Measurements from ENCODE around the gene GRID1.
"Not testable (repeated sequence)": the region's sequence is repeated elsewhere in the genome, so short reads cannot be mapped to it uniquely, and the experiment has no call there.

Gene GRID1

DNA sequence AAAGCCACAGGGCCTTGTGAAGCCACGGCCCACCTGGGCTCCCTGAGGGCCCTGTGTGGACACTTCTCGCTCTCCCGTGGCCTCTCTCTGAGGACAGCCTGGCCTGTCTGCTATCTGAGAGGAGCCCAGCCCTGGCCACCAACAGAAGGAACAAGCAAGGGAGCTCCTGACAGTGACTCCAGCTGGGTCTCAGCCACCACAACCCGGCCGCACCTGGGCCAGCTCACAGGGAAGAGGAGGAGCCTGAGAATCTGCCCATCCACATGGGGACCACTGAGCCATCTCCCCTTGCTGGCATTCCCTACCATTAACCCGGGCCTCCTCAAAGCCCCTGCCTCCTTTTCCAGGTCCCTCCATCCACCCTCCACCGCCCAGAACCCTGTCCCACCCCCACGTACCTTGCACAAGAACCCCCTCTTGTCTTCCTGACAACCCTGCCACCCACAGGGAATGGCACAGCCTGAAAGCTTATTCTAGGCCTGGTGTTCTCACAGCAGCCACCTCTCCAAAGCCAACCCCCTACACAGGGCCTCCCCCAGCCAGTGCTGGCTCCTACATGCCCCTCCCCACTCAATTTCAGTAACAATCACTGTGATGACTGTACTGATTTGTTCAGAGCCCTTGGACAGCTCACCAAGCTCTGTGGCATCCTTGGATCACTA, 120.2 kb downstream of the GRID1 start:
- no peak for DNase-seq

GRCh38 chr10:86245015-86245394, 121.6 kb downstream of the GRID1 start:
- no peak for DNase-seq

GRCh38 chr10:86244297-86245014, 122.1 kb downstream of the GRID1 start:
- DNase-seq = no peak

DNA sequence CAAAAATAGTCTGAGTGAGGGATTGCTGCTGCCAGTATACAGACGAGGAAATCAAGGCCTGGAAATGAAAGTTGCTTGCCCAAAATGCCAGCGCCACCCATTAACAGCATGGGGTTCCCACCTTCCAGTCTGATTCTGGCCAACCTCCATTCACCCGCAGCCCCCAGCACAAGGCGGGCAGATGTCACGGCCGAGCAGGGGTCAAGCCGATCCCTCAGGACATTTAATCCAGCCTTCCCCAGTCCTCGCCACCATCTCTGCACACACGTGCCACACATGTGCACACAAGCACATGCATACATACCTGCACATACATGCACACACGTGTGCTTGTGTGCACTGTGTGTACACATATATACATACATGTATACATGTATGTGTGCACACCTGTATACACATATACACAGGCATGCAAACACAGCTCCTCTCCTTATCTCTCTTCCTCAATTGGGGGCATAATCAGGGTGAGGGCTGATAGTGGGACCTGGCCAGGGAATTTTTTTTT, 122.9 kb downstream of the GRID1 start:
- no peak for DNase-seq

- DNase-seq = no peak
Measured at GRCh38 chr10:86242761-86243160, 123.8 kb downstream of the GRID1 start.

DNA sequence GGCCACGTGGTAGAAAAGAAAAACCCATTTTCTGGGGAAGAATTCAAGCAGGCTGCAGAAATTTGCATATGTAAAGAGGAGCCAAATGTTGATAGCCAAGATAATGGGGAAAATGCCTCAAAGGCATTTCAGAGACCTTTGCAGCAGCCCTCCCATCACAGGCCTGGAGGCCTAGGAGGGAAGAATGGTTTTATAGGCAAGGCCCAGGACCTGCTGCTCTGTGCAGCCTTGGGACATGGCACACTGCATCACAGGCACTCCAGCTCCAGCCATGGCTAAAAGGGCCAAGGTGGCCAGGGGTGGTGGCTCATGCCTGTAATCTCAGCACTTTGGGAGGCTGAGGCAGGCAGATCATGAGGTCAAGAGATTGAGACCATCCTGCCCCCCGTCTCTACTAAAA, 128.5 kb downstream of the GRID1 start:
- DNase-seq = not testable (repeated sequence)

- DNase-seq = no peak
Measured at GRCh38 chr10:86234541-86235270, 131.9 kb downstream of the GRID1 start.

DNA sequence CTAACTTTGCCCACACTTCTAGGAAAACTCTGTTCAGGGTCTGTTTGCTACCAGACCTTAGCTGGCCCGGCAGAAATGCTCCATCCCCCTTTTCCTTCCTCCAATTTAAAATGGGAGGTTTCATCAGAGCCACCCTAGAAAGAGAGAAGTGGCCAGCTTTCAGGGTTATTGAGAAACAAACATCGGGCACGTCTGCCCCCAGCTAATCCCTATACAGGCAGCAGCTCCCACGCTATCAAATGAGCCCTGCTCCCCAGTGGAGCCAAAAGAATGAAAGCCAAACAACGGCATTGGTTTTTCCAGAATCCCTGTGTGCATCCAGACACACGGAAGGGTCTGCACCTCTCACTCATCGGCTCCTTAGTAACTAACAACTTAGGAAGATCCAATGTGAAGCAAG, 132.5 kb downstream of the GRID1 start:
- DNase-seq = no peak

DNA sequence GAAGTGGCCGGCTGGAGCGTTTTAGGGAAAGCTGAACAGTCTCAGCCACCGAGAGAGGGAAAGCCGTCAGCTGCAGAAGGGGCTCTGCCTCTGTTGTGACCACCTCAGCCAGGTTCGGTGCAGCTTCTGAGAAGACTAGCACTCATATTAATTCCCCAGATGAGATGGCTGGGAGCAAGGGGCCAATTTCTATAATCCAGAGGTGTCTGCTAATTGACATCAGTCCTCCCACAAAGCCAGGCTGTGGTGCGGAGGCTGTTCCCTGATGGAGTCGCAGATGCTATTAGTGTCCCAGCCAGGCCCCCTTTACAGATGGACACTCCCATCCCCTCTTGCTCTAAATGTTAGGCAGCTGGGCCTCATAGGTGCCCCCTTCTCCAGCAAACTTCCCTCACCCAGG, 133.5 kb downstream of the GRID1 start:
- no peak for DNase-seq

DNA sequence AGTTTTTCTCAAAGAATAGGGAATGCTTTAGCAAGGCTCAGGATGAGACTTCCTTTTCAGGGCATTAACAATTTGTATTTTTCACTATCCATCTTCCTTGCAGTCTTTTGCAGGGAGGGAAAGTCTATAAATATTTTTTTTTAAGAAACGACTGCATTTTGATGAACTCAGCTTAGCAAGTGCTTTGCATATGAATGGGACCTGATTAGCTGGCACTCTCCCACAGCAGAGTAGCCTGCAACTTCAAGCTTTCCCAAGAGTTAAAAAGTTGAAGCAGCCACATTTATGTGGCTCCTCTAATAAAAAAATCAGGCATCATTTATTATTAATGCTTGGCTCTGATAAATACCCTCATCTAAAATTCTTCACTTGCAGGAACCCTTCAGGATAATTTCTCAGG, 134.0 kb downstream of the GRID1 start:
- no peak for DNase-seq

DNA sequence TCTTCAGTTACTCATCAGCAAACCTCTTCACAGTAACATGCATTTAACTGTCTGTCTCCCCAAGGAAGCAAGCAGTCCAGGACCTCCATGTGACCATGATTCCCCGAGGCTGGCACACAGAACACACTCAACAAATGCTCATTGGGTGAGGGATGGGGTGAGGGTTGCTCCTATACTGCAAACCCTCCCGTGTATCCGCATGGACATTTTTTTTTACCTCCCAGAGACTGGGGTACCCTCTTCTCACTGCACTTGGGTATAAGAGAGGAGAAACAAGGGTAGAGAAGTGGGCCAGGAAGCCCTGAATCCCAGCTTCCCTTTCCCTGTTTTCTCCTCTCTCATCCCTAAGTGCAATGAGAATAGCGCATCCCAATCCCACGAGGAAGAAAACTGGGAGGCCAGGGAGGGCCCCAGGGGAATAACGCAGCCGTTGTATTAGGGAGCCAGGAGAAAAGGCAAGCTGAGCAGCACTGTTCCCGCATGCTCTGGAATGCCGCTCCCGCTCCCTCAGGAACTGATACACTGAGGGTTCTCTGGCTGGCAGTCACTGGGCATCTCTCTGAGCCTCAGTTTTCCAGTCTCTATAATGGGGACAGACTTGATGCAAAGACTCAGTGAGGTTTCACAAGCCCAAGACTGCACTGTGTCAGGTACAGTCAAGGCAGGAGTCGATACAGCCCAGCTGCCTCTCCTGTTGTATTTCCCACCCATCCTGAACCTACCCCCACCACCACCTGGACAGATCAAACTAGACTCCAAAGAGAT, 134.6 kb downstream of the GRID1 start:
- no peak for DNase-seq

DNA sequence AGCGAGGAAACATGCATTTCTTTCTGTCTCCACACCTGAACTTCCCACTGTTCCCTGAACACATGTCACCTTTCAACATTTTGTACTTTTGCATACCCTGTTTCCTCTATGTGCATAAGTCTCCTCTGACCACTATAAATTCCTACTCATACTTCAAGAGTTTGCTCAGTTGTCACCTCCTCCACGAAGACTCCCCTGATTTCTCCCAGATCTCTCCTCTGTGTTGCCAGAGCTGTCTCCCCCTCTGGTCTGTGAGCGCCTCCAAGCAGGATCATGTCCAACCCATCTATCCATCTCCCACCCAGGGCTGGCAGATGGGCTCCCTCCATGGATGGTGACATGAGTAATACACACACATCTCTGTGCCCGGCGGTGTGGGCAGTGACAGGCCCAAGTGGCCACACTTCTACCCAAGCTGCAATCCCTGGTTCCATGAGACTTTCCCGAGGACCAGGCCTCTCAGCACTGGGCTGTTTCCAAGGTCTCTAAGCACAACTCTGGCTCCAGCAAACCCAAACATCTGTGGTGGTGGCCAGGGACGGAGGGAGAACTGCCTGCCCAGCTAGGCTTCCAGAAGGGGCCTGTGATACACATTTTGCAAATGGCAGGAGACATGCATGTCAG, 135.9 kb downstream of the GRID1 start:
- DNase-seq = no peak

DNA sequence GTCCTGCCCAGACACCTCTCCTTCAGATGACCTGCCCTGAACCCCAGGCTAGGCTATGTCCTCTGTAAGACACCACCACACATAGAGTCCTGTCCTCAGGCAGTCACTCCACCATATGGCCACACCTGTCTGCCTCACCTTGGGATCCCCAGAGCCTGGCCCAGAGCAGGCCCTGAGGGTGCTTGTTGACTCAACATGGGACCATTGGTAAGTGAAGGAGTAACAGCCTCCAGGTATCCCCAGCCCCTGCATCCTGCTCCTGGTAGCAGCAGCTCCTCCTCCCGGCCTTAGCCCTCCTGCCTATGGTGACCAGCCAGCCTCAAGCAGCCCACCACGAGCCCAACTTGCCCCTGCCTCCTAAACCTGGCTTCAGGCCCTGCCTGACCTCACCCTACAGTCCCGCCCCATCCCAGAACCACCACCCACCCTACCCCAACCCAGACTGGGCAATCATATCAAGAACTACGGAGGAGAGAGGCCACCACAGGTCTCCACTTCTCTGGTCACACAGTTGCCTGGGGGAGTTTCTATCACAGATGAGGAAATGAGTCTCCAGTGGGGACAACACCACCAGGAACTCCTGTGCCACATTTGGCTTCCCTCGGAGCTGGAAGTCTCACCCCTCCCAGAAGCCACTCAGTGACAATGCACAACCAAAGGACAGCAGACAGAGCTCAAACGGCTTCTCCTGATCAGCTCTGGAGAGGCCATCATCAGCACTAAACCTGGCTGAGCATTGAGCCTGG, 136.6 kb downstream of the GRID1 start:
- no peak for DNase-seq

DNA sequence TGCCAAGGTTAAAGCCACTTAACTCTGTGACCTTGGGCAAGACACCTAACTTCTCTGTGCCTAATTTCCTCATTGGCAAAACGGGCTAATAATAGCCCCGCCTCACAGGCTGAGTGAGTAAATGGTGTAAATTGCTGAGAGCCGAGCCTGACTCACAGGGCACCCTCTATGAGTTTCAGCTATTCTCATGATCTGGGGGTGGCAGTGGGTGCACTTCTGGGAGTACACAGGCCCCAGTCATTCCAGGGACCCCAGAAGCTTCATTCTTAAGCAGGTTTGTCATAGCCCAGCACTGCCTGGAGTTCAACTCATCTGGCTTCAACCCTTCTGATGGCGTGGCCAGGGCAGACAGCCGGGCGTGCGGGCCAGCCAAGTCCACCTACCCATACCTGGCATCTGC, 137.2 kb downstream of the GRID1 start:
- no peak for DNase-seq

- DNase-seq = no peak
Measured at GRCh38 chr10:86227501-86228258, 138.9 kb downstream of the GRID1 start.

- DNase-seq = no peak
Measured at GRCh38 chr10:86226781-86227201, 139.8 kb downstream of the GRID1 start.

DNA sequence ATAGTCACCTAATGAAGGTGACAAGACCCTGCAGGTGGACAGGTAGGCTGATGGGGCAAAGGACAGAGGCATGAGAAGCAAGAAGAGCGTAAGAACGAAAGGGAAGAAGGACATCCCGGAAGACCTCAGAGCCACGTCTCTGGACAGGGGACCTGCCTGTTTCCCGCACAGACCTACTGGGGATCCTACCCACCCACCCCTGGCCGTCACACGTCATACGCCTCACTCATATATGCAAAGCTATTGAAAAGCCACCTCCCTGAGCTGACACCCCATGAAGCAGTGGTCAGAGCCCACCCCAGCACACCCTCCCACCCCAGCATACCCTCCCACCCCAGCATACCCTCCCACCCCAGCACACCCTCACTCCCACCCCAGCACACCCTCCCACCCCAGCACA, 140.6 kb downstream of the GRID1 start:
- no peak for DNase-seq

- DNase-seq = peak; percentile 71
Measured at GRCh38 chr10:86225103-86225782, 141.4 kb downstream of the GRID1 start.

DNA sequence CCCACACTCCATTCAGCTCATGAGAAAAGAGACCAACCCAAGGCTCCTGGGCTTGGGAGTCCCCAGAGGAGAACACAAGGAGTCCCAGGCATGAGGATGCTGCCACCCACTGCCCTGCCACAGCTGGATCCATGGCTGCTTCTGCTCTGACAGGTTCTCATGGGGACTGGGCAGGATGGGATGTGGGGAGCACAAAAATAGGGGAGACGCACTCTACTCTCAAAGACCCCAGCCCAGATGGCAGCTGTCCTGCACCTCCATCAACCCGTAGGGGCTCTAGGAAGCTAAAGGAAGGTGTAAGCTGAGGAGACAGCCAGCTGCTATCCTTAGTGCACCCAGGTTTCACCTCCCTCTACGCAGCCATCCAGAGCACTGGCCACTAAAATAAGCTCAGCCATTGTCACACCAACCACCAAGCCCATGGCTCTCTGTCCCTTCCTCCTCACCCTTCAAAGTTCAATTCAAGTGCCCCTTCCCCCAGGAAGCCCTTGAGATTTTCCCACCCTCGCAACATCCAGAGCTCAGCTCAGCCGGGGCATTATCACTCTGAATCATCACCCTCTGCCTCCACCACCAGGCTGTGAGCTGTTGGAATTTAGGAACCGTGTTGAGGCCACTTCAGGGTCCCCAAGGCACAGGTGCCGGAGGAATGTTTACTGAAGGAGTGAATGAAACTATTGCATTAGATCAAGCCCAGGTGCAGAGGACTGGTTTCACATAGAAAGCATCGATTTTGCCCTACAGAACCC, 142.1 kb downstream of the GRID1 start:
- DNase-seq = no peak

DNA sequence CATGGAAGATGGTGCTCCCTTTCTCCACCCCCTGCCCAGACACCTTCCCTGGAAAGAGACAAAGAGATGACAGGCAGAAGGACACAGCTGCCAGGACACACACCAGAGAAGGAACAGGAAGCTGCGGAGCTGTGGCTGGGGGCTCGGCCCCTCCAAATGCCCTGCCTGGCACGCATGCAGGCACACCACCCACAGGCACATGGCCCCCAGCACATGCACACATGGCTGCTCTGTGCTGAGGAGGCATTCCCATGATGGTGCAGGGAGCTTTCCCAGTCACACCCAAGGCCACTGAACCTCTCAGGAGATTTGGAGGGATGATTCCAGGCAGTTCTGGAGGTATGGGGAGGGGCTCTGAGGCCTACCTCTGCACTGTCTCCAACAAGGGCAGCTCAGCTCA, 143.3 kb downstream of the GRID1 start:
- DNase-seq = no peak

All from RPMI8226 (cell line).